ENCODE measurements around the gene PBX1.

DNA sequence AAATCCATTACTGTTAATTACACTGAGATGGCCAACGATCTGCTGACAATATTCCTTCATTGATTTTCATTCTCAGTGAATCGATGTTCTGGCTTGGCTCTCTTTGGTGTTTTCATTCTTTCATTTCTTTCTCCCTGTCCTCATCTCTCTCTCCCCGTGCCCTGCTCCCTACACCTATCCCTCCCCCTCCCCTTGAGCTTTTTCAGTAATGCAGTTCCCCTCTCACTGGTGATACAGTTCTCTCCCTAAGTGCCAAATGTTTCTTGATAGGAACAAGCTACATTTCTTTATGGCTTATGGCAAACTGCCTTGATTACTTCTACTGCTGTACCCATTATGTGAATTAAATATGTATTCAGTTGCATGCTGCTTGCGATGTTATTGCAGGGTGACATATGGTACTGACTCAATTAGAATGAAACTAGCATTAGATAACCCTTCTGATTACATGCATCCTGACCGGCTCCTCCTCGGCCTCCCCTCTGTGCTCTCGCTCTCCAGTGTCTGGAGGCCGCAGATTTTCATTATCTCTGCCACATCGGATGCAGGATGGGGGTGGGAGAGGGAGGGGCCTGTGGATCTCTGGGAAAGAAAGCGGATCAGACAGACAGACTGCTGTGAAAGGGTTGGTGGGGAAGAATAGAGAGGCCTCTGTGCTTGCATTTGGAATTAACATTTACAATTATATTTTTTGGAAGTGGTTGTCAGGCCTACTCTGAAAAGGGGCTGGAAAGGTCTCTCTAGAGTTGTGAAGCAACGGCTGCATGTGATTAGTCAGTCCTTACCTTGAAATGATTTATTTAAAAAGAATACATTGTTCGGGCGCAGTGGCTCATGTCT lies 130.9 kb downstream of the PBX1 start:
- TF ChIP-seq, protein P1, sequence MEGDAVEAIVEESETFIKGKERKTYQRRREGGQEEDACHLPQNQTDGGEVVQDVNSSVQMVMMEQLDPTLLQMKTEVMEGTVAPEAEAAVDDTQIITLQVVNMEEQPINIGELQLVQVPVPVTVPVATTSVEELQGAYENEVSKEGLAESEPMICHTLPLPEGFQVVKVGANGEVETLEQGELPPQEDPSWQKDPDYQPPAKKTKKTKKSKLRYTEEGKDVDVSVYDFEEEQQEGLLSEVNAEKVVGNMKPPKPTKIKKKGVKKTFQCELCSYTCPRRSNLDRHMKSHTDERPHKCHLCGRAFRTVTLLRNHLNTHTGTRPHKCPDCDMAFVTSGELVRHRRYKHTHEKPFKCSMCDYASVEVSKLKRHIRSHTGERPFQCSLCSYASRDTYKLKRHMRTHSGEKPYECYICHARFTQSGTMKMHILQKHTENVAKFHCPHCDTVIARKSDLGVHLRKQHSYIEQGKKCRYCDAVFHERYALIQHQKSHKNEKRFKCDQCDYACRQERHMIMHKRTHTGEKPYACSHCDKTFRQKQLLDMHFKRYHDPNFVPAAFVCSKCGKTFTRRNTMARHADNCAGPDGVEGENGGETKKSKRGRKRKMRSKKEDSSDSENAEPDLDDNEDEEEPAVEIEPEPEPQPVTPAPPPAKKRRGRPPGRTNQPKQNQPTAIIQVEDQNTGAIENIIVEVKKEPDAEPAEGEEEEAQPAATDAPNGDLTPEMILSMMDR (IDR thresholded peaks at IDR 0.05; ENCODE audit: poor library complexity) = no peak
- no peak for TF ChIP-seq EZH2phosphoT487 (IDR thresholded peaks at IDR 0.05; ENCODE audit: low read depth, severe bottlenecking, unreplicated experiment)
